MCF 10A (cell line): ENCODE measurements around the gene ANAPC2. TPM values are rescaled to one million over a fixed set of nuclear protein-coding genes. Genes with fewer than 3 reads are reported as not detected.
A peak's percentile ranks its signal among the peaks of the same experiment; 100 is the strongest.

Experiments
- BruUV-seq: library from RNA; stranded (reverse); fragments of 400-500 nt; replicated peaks from 2 replicates; lab custom pipeline; 2021; lab: Mats Ljungman, UMichigan
- CTCF ChIA-PET: fragments of 300-600 bp; sonication (Branson Sonifier 250); formaldehyde crosslinking; extraction: SDS; loops from one replicate; lab custom pipeline; 2021; ENCODE audit warnings: antibody characterized with exemption, inconsistent platforms; lab: Yijun Ruan, JAX
- POLR2A ChIA-PET: fragments of 300-600, 350-650 bp; sonication (Branson Sonifier 250); formaldehyde crosslinking; extraction: SDS; loops from one replicate; lab custom pipeline; 2020; ENCODE audit warnings: antibody characterized with exemption, inconsistent platforms; lab: Yijun Ruan, JAX
- DNase-seq: peaks from one replicate; pipeline ENCODE4 v3.0.0-alpha.2; 2018; ENCODE audit not compliant: unreplicated experiment
- H3K27ac Mint-ChIP-seq: one replicate; pipeline ENCODE4 v1.8.0; 2022; ENCODE audit warnings: mild to moderate bottlenecking, low read depth, mixed read lengths; ENCODE audit not compliant: unreplicated experiment
- H3K27me3 Mint-ChIP-seq: one replicate; pipeline ENCODE4 v1.8.0; 2022; ENCODE audit warnings: mixed read lengths; ENCODE audit not compliant: insufficient read depth, unreplicated experiment
- H3K36me3 Mint-ChIP-seq: one replicate; pipeline ENCODE4 v1.8.0; 2022; ENCODE audit warnings: mild to moderate bottlenecking, moderate library complexity, mixed read lengths; ENCODE audit not compliant: insufficient read depth, unreplicated experiment
- H3K4me1 Mint-ChIP-seq: one replicate; pipeline ENCODE4 v1.8.0; 2022; ENCODE audit warnings: mixed read lengths; ENCODE audit not compliant: insufficient read depth, unreplicated experiment
- H3K4me3 Mint-ChIP-seq: one replicate; pipeline ENCODE4 v1.8.0; 2022; ENCODE audit warnings: mild to moderate bottlenecking, moderate library complexity, mixed read lengths; ENCODE audit not compliant: unreplicated experiment
- H3K9me3 Mint-ChIP-seq: one replicate; pipeline ENCODE4 v1.8.0; 2022; ENCODE audit warnings: mixed read lengths; ENCODE audit not compliant: unreplicated experiment
- CTCF ChIP-seq: fragments of 200-600 bp; IDR thresholded peaks from one replicate; pipeline ENCODE4 v1.8.0; 2022; ENCODE audit warnings: antibody characterized with exemption, mild to moderate bottlenecking; ENCODE audit not compliant: unreplicated experiment
- intact Hi-C: fragments of 100-400 bp; cut with micrococcal nuclease; formaldehyde crosslinking; loops from 2 replicates; pipeline ENCODE4 v1.14.1; 2022
- total RNA-seq: library from RNA; stranded (reverse); gene quantifications from 2 replicates; pipeline ENCODE4 v1.2.3, GENCODE V29; 2022

Gene ANAPC2
- total RNA-seq, 1 experiment from 2014 or later, result 42.1 TPM

GRCh38 chr9:137168573-137168903, 19.8 kb downstream of the ANAPC2 start:
- DNase-seq, result no peak
- no peak for TF ChIP-seq CTCF
- no TSS peak for BruUV-seq
- ChIA-PET CTCF (no interaction called here), POLR2A (interaction anchor here (1.4 to 2.0 kb wide), 3 partner anchors 21 to 39 kb away, joined by 3 to 9 read pairs (median 7); partner anchors contain the start of gene SSNA1)
- Mint-ChIP-seq H3K27ac (no peak overlapping the region), H3K36me3 (no peaks in the 10 kb centered on the region), H3K4me3 (peak overlapping the region; percentile 53), H3K4me1 (no peaks in the 10 kb centered on the region), H3K9me3 (no peaks in the 10 kb centered on the region), H3K27me3 (peaks cover 13% of the 10 kb centered on the region)
- intact Hi-C loops, result no loop called here

DNA sequence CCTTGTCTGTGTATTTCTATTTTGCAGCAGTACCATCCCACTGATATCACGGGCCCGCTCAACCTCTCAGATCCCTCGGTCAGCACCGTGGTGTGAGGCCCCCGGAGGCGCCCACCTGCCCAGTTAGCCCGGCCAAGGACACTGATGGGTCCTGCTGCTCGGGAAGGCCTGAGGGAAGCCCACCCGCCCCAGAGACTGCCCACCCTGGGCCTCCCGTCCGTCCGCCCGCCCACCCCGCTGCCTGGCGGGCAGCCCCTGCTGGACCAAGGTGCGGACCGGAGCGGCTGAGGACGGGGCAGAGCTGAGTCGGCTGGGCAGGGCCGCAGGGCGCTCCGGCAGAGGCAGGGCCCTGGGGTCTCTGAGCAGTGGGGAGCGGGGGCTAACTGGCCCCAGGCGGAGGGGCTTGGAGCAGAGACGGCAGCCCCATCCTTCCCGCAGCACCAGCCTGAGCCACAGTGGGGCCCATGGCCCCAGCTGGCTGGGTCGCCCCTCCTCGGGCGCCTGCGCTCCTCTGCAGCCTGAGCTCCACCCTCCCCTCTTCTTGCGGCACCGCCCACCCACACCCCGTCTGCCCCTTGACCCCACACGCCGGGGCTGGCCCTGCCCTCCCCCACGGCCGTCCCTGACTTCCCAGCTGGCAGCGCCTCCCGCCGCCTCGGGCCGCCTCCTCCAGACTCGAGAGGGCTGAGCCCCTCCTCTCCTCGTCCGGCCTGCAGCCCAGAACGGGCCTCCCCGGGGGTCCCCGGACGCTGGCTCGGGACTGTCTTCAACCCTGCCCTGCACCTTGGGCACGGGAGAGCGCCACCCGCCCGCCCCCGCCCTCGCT, 20.4 kb downstream of the ANAPC2 start:
- no peaks in the 10 kb centered on the region for H3K4me1 Mint-ChIP-seq
- CTCF ChIA-PET, result no interaction called here
- peak overlapping the region; percentile 53 for H3K4me3 Mint-ChIP-seq
- intact Hi-C loops, result no loop called here
- H3K27me3 Mint-ChIP-seq, result peaks cover 13% of the 10 kb centered on the region
- H3K9me3 Mint-ChIP-seq, result no peaks in the 10 kb centered on the region
- no peak for DNase-seq
- H3K36me3 Mint-ChIP-seq, result no peaks in the 10 kb centered on the region
- no peak overlapping the region for H3K27ac Mint-ChIP-seq
- no TSS peak for BruUV-seq
- POLR2A ChIA-PET, result interaction anchor here (1.4 to 2.0 kb wide), 2 partner anchors 27 to 38 kb away, joined by 3 to 7 read pairs; no protein-coding TSS in a partner anchor
- no peak for TF ChIP-seq CTCF

DNA sequence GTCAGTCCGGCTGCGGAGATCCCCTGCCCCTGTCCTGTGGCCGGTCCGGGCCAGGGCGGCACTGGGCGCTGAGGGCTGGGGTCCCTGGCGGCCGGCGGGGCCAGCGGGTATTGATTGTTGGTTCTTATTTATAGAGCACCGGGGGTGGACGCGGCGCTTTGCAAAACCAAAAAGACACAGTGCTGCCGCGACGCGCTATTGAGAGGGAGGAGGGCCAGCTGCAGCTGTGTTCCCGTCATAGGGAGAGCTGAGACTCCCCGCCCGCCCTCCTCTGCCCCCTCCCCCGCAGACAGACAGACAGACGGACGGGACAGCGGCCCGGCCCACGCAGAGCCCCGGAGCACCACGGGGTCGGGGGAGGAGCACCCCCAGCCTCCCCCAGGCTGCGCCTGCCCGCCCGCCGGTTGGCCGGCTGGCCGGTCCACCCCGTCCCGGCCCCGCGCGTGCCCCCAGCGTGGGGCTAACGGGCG, 21.0 kb downstream of the ANAPC2 start:
- no TSS peak for BruUV-seq

More for the DNA sequence above, 21.0 kb downstream of the ANAPC2 start:
- intact Hi-C loops, result no loop called here
- DNase-seq, result no peak
- no peaks in the 10 kb centered on the region for H3K36me3 Mint-ChIP-seq
- ChIA-PET CTCF (interaction anchor here (0.6 kb wide), 1 partner anchor 99 kb away, joined by 3 read pairs; no protein-coding TSS in a partner anchor), POLR2A (no interaction called here)
- peaks cover 13% of the 10 kb centered on the region for H3K27me3 Mint-ChIP-seq
- no peaks in the 10 kb centered on the region for H3K4me1 Mint-ChIP-seq
- no peaks in the 10 kb centered on the region for H3K9me3 Mint-ChIP-seq
- H3K4me3 Mint-ChIP-seq, result no peak overlapping the region
- no peak overlapping the region for H3K27ac Mint-ChIP-seq
- TF ChIP-seq CTCF, result no peak
